ENCODE measurements around the gene RNF215. TPM values are rescaled to one million over a fixed set of nuclear protein-coding genes. Genes with fewer than 3 reads are reported as not detected.
A peak's percentile ranks its signal among the peaks of the same experiment; 100 is the strongest.

RNF215 gene
- total and polyA plus RNA-seq, 8 donors = 14.6 to 27.5 (median 23.2) TPM

DNA sequence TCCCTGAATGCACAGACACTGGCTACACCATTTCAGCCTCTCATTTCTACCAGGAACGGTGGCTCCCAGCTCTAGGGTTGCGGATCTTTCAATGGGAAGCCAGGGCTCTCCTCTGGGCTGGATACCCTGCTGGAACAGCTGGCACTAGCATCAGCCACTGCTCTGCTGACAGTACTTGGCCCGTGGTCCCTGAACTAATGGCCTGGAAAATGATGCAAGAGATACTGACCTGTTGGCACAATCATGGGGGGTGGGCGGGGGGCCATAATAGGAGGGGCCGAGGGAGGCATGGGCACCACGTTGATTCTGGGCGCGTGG lies 49.8 kb downstream of the RNF215 start:
- ATAC-seq (no peak), DNase-seq (no peak)
- Histone ChIP-seq H3K27ac (no peak overlapping the region), H3K4me3 (no peak overlapping the region), H3K4me1 (no peaks in the 10 kb centered on the region), H3K9me3 (no peaks in the 10 kb centered on the region), H3K27me3 (no peaks in the 10 kb centered on the region), H3K36me3 (peaks cover 6 to 100% of the 10 kb centered on the region in 2 donors)
- intact Hi-C loops (cut with DNase I) = no loop called here
- TF ChIP-seq, protein P1, sequence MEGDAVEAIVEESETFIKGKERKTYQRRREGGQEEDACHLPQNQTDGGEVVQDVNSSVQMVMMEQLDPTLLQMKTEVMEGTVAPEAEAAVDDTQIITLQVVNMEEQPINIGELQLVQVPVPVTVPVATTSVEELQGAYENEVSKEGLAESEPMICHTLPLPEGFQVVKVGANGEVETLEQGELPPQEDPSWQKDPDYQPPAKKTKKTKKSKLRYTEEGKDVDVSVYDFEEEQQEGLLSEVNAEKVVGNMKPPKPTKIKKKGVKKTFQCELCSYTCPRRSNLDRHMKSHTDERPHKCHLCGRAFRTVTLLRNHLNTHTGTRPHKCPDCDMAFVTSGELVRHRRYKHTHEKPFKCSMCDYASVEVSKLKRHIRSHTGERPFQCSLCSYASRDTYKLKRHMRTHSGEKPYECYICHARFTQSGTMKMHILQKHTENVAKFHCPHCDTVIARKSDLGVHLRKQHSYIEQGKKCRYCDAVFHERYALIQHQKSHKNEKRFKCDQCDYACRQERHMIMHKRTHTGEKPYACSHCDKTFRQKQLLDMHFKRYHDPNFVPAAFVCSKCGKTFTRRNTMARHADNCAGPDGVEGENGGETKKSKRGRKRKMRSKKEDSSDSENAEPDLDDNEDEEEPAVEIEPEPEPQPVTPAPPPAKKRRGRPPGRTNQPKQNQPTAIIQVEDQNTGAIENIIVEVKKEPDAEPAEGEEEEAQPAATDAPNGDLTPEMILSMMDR (IDR thresholded peaks at IDR 0.05) = no peak

DNA sequence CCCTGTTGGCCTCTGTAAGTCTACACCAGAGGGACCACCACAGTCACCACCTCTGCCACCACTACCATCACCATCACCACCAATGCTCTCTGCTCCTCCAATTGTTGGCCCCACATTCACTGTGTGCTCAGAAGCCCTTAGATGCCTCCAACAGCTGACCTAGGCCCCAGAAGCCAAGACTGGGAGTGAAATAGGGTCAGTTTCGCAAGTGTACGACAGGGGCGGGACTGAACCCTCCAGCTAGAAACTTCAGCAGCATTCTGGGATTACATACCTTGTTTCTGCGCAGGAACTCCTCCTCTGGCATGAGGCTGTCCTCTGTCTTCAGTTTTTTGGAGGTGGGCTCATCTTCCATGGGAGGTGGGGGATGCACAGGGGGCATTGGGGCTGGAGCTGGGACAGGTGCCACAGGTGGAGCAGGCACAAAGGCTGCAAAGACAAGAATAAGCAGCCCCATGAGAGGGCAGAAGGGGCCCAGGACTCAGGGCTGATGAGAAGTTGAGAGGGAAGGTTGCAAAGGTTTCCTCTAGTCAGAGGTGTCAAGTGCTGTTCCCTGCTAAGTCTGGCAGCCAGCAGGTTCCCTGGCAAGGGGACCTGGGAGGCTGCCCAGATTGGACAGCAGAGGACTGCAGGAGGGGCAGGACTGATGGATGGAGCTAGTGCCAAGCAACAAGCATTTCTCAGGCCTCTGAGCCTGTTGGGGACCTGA lies 50.3 kb downstream of the RNF215 start:
- no peak overlapping the region for H3K4me3 ChIP-seq
- H3K4me1 ChIP-seq = no peaks in the 10 kb centered on the region
- intact Hi-C loops (cut with DNase I) = no loop called here
- DNase-seq (no peak), ATAC-seq (no peak)
- no peaks in the 10 kb centered on the region for H3K27me3 ChIP-seq
- H3K27ac ChIP-seq = no peak overlapping the region
- peaks cover 6 to 100% of the 10 kb centered on the region in 2 donors for H3K36me3 ChIP-seq
- TF ChIP-seq, protein P1 (IDR thresholded peaks at IDR 0.05) = no peak
- H3K9me3 ChIP-seq = no peaks in the 10 kb centered on the region

DNA sequence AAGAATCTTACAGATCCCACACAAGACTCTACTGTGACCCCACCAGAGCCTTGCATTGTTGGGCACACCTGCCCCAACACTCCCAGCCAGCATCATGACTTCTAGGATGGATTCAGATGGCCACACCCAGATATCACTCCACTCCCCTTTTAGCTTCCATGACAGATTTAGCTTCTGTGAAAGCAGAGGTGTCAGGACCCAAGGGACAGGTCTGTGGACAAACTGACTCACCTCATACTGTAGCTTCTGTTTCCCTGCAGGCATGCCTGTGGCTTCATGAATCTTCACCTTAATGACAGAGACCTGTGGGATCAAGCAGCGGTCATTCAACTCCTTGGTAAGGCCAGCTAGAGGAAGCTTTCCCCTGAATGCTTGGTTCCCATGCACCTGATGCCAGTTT lies 52.0 kb downstream of the RNF215 start:
- TF ChIP-seq, protein P1 (IDR thresholded peaks at IDR 0.05) = no peak

DNA sequence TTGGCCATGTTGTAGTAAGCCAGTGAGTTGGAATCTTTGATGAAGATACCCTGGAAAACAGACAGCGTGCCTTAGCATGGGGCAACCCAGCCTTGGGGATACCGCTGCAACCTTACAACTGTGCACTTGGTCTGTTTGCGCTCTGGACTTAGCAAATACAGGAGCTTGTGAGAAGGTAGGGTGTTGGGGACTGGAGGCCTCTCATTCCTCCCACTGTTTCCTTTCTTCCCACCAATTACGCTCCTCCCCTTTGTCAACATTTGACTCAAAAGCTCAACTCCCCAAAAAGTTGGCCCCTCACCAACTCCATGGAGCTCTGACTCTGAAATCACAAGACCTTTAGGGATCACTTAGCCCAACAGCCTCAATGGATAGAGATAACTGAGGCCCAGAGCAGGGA lies 52.6 kb downstream of the RNF215 start:
- Histone ChIP-seq H3K9me3 (no peaks in the 10 kb centered on the region), H3K4me3 (no peak overlapping the region), H3K27me3 (no peaks in the 10 kb centered on the region), H3K36me3 (peaks cover 6 to 100% of the 10 kb centered on the region in 2 donors), H3K4me1 (no peaks in the 10 kb centered on the region), H3K27ac (no peak overlapping the region)
- TF ChIP-seq, protein P1 (IDR thresholded peaks at IDR 0.05) = no peak
- intact Hi-C loops (cut with DNase I) = no loop called here
- ATAC-seq (no peak), DNase-seq (peak in 1 of 4 donors; percentile 23)

More for the DNA sequence above, 52.0 kb downstream of the RNF215 start:
- H3K27me3 ChIP-seq = no peaks in the 10 kb centered on the region
- no peak for DNase-seq
- H3K4me3 ChIP-seq = no peak overlapping the region
- H3K4me1 ChIP-seq = no peaks in the 10 kb centered on the region
- intact Hi-C loops (cut with DNase I) = no loop called here
- H3K27ac ChIP-seq = no peak overlapping the region
- peaks cover 6 to 100% of the 10 kb centered on the region in 2 donors for H3K36me3 ChIP-seq
- H3K9me3 ChIP-seq = no peaks in the 10 kb centered on the region
- ATAC-seq = no peak

DNA sequence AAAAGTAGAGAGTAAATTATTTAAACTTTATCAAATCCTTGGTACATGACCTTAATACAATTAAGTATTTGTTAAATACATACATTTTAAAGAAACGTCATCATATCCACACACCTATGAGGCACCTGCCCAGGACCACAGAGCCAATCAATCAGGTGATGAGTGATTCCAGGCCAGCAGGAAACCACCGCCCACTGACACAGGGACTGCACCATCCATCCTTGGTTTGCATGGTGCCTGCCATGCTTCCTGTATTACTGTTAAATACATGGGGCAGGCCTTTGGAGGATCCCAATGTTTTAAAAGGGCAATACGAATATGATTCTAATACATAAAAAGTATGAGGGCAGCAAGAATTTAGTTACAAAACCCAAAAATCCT lies 53.5 kb downstream of the RNF215 start:
- Histone ChIP-seq H3K9me3 (no peaks in the 10 kb centered on the region), H3K36me3 (peaks cover 6 to 100% of the 10 kb centered on the region in 2 donors), H3K4me3 (no peak overlapping the region), H3K4me1 (no peaks in the 10 kb centered on the region), H3K27ac (no peak overlapping the region), H3K27me3 (no peaks in the 10 kb centered on the region)
- ATAC-seq (no peak), DNase-seq (no peak)
- intact Hi-C loops (cut with DNase I) = no loop called here
- TF ChIP-seq, protein P1 (IDR thresholded peaks at IDR 0.05) = no peak

Data from left lung (tissue), 10 donors.